Measurements from ENCODE around the gene CDH23. TPM values are rescaled to one million over a fixed set of nuclear protein-coding genes. Genes with fewer than 3 reads are reported as not detected.

Gene CDH23
- total and polyA plus RNA-seq, 9 of the 15 experiments (the other 6 are each of a cell fraction or from before 2014, with no cell fraction given), result 0.18 to 1.2 (median 0.47) TPM

- no peaks in the 10 kb centered on the region for H3K9me3 ChIP-seq (replicated peaks; ENCODE audit: control insufficient read depth, insufficient read depth, low read depth, low read length)
- H3K79me2 ChIP-seq (ENCODE audit: control insufficient read depth, insufficient read depth, low read length), result no peaks in the 10 kb centered on the region
- no peak overlapping the region for H3K4me2 ChIP-seq (ENCODE audit: insufficient read depth, low read length)
- intact Hi-C loops (cut with micrococcal nuclease) (no loop called here), in situ Hi-C loops (cut with MboI) (no loop called here)
- no peak for ATAC-seq
- 96% methylated on average over 3 of the region's 3 CpGs for WGBS (ENCODE audit: insufficient coverage, low coverage, missing lambda C conversion rate)
- no peaks in the 10 kb centered on the region for H3K9me1 ChIP-seq (ENCODE audit: control insufficient read depth, insufficient read depth, low read length)
- H3K27me3 ChIP-seq (ENCODE audit: control insufficient read depth in 2 of 2, insufficient read depth in 2 of 2, low read length in 2 of 2), result no peaks in the 10 kb centered on the region
- no peak for FAIRE-seq
- ChIA-PET CTCF (ENCODE audit: low intra/inter-chr PET ratio) (interaction anchor here (0.8 kb wide), 1 partner anchor 71 kb away, joined by 3 read pairs; no protein-coding TSS in a partner anchor), POLR2A (interaction anchor here (0.9 to 4.2 kb wide), 4 partner anchors 10 to 57 kb away, joined by 3 to 31 read pairs (median 6); partner anchors contain the start of gene PSAP)
- H3K36me3 ChIP-seq (ENCODE audit: control insufficient read depth, insufficient read depth, low read length), result peaks cover 96% of the 10 kb centered on the region
- TSS peak; percentile 12 for BruUV-seq (replicated peaks)
- no peak for DNase-seq (ENCODE audit: extremely low read depth in 1 of 4, low spot score in 3 of 4)
- no peak overlapping the region for H3K27ac ChIP-seq (ENCODE audit: extremely low read depth, low read depth, low read length)
- no peak overlapping the region for H2AFZ ChIP-seq (ENCODE audit: low read depth, low read length)
- H3K9ac ChIP-seq (ENCODE audit: insufficient read depth in 1 of 2, low read depth in 2 of 2, low read length in 2 of 2), result no peak overlapping the region
- peaks cover 8% of the 10 kb centered on the region; the same call in 1 of the 2 replicates for H4K20me1 ChIP-seq (replicated peaks; ENCODE audit: control insufficient read depth, insufficient read depth, low read length)
- no peak overlapping the region for H3K4me3 ChIP-seq
- no peaks in the 10 kb centered on the region for H3K4me1 ChIP-seq (replicated peaks in 1 of 2; ENCODE audit: control insufficient read depth in 2 of 2, insufficient read depth in 2 of 2, low read length in 2 of 2)
- TF ChIP-seq DNMT1 (IDR thresholded peaks at IDR 0.05) (no peak), TCF7 (IDR thresholded peaks at IDR 0.05; ENCODE audit: borderline replicate concordance) (no peak), SETDB1 (IDR thresholded peaks at IDR 0.05; ENCODE audit: low read length) (no peak), ZHX1 (conservative IDR thresholded peaks at IDR 0.05; ENCODE audit: low read length) (no peak), ZNF778 (CRISPR knock-in tag; IDR thresholded peaks at IDR 0.05) (no peak), KDM2B (CRISPR knock-in tag; IDR thresholded peaks at IDR 0.05) (no peak), RREB1 (CRISPR knock-in tag; IDR thresholded peaks at IDR 0.05) (no peak), ZNF785 (CRISPR knock-in tag; IDR thresholded peaks at IDR 0.05) (no peak), GABPB2 (CRISPR knock-in tag; conservative IDR thresholded peaks at IDR 0.05) (no peak), MLX (CRISPR knock-in tag; conservative IDR thresholded peaks at IDR 0.05) (no peak), HCFC1 (IDR thresholded peaks at IDR 0.05; ENCODE audit: low read depth, low read length) (no peak), ZNF75A (CRISPR knock-in tag; IDR thresholded peaks at IDR 0.05) (no peak), MAX (CRISPR knock-in tag; IDR thresholded peaks at IDR 0.05) (no peak)
Measured at GRCh38 chr10:71824333-71824732, 427.6 kb downstream of the CDH23 start.
